Endometrium (tissue), 2 donors: Measurements from ENCODE around the gene ATRN.

Experiments
- FAIRE-seq: peaks from 2 replicates; lab custom pipeline; 2012; peaks lifted over from hg19 to GRCh38; lab: Jason Lieb, UNC
- donor health status: control.
- donor health status: control.

Gene ATRN

DNA sequence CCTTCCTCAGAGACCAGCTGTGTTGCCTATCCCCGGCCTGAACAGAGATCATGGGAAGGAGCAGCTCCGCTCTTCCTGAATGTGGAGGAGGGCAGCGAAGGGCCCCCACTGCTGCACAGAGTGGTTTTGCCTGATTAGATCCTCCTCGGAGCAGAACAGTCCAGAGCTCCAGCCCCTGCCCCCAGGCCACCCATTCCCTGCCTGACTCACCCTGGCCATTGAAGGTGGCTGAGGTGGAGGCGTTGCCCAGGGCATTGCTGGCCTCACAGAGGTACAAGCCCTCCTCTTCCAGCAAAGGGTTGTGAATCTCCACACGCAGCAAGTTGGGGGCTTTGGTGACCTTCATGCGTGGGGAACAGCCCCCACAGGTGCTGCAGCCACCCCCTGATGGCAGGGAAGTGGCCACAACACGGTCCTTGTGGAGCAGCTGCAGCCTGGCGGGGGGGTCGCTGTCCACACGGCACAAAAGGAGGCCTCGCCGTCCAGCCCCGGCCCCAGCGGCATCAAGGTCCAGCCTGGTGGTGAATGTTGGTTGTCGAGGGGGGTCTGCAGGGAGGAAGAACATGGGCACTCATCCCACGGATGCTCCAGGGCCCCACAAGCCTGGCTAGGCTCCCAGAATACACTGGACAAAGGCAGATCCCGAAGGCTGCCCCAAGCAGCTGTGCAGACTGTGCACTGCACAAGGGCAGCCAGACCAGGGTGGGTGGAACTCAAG lies 226.9 kb downstream of the ATRN start:
- no peak for FAIRE-seq

DNA sequence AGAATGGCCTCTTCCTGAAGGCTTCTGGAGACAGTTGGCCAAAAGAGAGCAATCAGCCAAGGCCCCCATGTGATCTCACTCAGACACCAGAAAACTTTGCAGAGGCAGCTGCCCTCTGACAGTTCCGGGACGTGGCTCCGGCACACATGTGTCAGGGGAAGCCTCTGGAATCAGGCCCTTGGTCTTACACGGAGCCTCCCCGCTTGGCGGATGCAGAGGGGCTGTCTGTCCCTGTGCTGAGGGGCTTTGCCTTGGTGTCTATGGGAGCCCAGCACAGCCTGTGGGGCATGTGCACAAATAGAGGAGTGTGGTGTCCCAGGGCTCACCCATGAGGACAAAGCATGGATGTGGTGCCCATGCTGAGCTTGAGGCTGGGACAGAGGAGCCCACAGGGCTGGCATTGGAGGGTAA lies 227.8 kb downstream of the ATRN start:
- FAIRE-seq = no peak

DNA sequence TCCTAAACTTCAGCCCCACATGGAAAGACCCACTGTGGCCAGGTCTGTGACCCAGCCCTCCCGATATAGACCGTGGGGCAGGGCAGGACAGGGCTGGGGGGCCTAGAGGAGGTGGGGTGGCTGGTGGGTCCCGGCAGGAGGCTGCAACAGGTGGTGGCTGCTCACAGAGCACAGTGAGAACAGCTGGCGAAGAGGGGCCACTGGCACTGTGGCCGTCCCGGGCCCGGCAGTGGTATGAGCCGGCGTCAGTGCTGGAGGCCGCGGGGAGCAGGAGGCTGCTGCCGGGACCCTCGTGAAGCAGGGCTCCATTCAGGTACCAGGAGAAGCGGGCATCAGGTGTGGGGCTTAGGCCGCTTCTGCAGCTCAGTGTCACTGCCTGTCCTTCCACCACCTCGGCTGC lies 228.2 kb downstream of the ATRN start:
- FAIRE-seq = no peak
